GM19035 (cell line): ENCODE measurements around the gene SGCA.

Source experiments
- ATAC-seq: cut with Tn5 transposase; IDR thresholded peaks from one replicate; pipeline ENCODE4 v1.9.1; 2021; ENCODE audit not compliant: unreplicated experiment

The SGCA gene

DNA sequence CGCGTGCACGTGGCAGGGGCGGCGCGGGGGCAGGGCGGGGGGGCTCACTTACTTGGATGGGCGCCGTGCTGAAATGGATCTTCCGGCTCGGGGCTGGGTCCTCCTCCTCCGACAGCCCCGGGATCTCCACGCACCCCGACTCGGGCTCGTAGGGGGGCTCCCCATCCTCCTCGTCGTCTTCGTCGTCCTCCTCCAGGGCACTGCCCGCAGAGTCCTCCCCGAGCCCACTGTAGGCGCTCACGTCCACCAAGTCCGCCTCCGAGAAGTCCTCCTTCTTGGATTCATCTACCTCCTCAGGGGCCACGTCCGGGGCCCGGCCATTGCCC lies 16.8 kb upstream of the SGCA start:
- peak; percentile 8 for ATAC-seq

DNA sequence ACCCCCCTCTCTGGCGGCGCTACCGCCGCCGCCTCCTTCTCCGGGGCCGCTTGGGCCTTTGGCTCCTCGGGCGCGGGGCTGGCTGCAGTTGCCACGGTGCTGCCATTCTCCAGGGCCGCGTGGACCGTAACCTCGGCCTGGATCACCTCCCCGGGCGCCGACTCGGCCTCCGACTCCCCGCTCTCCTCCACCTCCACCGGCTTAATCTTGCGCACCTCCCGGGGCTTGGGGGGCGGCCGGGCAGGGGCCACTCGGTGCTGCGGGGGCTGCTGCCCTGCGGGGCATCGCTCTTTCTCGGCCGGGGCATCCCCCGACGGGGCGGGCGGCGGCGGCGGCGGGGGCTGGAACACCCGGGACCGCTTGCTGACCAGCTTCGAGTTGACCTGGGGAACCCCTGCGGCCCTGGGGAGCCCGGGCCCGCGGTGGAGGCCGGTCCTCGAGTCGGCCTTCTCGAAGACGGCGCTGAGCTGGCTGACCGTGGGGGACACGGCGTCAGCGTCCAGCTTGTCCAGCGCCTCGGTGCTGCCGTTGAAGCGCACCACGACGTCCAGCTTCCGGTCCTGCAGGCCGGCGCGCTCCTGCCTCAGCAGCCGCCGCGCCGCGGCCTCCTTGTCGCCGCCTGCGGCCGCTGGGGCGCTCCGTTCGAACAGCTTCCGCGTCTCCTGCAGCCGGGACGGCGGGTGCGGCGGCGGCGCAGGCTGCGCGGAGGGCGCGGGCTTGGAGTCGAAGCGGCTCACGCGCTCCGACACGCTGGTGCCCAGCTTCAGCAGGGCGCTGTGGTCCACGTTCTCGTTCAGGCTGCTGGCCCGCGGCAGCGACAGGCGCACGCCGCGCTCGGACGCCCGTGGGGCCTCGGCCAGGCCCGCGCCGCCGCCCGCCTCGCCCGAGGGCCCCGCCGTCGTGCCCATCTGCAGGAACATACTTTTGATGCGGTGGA lies 16.1 kb upstream of the SGCA start:
- ATAC-seq, result no peak

DNA sequence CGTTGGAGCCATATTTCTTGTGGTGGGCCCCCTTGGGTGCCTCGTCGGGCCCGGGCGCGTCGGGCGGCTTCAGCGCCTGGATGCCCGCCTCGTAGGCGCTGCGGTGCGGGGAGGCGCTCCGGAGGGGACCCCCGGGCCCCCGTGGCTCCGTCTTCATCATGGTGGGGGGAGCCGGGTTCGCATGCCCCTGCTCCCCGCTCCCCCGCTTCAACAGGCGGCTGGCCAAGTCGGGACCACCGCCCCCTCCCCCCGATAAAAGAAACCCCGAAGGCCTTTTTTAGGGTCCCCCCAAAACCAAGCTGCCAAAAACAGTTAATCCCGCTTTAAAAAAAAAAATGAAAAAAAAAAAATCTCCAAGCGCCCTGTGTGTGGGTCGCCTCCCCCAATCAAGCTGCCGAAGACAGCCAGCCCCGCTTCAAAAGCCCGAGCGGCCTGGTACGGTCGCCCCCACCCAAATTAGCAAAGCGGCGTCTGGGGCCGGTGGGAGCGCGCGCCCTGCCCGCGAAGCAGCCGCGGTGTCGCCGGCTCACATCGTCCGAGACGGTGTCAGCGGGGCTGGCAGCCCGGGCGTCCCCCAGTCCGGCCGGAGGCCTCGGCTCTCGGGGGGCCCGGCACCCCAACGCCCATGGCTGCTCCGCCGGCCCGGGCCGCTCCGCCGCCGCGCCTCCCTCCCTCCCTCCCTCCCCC lies 15.3 kb upstream of the SGCA start, which contains the start of gene PPP1R9B:
TSS of gene PPP1R9B (minus strand) at position 324 of the 687 bp plus-strand sequence. CDS start at position 160, 164 bp downstream.
- no peak for ATAC-seq

DNA sequence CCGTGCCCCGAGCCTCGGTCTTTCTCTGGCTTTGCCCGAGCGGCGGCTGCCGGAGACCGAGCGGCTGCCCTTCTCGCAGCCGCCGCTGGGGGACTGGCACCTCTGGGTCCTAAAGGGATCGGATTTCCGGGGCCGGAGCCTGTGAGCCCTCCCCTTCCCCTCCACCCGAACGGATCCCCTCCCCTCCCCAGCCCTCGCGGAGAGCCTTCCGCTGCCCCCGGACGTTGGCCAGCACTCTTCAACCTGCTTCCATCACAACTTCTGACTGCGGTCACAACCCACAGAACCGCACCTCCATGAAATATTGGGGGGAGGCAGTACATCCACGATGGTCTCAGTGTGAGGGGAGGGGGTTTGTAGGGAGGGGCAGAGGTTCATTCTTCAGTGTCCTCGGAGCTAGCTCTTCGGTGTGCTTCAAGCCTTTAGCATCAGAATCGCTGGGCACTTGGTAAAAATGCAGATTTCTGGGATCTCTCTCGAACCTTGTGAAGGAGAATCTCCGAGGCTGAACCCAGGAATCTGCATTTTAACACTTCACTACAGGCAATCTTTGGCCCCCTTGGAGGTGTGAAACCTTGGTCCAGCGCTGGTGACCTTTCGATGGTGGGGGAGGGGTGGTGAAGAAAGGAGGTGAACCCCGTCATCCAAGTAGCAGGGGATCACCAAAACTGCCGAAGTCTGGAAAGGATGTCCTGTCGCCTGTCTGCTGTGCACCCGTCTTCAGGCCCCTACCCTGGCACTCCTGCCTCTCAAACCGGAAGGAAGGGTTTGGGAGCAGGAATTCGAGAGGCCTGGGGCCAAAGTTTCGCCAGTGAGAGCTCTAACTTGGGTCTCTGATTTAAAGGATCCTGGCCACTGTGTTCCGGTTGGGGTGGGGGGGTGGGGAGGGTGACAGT lies 14.5 kb upstream of the SGCA start:
- ATAC-seq, result peak; percentile 31

DNA sequence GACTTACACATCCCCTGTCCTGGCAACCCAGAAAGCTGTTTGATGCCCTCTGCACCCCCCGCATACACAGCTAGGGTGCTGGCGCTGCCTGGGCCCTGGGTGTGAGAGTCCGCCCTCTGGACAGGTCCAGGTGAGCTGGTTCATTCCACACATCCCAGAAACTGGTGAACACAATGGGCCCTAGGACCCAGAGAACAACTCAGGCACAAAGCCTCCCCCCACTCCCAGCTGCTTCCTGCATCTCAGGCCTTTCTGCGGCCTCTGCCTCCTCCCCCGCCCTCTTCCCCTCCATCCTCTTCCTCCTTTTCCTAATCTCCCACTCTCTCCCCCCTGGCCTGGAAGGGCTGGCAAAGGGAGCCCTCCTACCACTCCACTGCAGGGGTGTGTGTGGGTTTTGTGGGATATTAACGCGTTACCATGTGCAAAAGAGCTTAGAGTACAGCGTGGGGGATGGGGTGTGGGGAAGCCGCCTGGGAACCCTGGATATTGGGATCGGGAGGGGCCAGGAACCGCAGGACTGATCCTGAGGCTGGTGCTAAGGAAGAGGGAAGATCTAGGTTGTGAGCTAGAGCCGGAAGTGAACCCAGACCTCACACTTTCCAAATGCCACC lies 13.8 kb upstream of the SGCA start:
- no peak for ATAC-seq

DNA sequence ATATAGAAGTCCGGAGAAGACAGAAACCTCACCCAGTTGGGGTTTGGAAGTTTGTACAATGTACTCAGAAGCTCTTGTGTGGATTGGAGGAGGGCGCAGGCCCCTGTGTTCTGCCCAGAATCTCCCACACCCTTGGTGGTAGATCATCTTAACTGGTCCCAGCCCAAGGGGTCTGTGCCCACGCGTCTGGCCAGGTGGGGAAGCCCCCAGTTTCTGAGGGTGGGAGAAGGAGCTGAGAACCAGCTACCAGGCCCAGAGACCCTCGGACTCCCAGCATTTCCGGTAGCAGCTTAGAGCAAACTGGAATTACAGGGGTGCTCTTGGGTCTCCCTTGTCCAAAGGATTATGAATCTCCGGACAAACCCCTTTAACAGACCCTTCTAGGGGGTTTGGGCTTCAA lies 13.1 kb upstream of the SGCA start:
- no peak for ATAC-seq

DNA sequence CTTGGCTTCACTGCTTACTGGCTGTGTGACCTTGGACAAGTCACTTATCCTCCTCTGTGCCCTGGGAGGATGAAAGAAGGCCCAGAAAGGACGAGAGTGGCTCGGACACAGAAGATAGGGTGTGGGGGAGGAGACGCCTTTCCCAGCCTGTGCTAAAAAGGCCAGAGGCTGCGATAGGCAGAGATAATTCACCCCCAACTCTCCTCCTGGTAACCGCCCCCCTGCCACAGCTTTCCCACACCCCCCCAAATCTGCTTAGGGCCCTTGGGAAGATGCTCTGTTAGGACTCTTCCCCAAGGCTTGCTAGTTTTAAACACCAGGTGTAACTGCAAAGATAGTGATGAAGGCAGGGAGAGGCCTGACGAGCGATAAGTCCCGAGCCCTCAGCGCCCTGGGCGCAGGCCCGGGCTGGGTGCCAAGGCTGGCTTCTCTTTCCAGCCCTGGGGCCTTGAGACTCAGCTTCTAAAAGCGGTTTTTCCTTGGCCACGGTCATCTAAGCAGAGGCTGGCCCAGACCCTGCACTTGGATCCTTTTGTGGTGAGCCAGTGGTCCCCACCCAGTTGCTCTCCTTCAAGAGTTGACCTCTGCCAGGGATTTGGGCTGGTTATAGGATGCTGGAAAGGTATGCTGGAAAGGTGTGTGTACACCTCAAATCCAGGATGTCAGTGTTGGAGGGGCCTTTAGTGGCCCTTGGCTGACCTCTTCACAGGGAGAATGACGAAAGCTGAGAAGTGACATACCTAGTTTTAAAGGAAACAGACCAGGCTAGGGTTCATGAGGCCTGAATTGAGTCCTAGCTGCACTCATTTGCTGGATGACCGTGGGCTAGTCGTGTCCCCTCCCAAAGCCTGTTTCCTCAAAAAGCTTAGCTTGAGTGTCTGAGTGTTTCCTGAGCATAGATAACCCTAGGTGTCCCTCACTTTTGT lies 11.9 kb upstream of the SGCA start:
- no peak for ATAC-seq

DNA sequence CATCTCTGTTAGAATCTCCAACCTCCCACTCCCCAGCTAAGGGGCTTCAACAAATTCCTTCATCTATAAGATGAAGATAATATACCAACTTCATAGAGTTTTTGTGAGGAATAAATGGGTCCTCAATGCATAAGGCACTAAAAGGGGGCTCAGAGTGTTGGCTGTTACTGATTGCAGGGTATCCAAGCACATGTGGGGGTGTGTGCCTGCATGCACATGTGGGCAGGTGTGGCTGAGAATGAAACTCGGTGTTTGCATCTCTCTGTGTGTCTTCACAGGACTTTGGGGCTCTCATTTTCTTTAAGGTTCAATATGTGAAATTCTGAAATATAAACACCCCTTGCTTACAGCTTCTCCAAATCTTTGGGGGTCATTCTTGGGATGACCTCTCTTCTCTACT lies 11.2 kb upstream of the SGCA start:
- ATAC-seq, result no peak

DNA sequence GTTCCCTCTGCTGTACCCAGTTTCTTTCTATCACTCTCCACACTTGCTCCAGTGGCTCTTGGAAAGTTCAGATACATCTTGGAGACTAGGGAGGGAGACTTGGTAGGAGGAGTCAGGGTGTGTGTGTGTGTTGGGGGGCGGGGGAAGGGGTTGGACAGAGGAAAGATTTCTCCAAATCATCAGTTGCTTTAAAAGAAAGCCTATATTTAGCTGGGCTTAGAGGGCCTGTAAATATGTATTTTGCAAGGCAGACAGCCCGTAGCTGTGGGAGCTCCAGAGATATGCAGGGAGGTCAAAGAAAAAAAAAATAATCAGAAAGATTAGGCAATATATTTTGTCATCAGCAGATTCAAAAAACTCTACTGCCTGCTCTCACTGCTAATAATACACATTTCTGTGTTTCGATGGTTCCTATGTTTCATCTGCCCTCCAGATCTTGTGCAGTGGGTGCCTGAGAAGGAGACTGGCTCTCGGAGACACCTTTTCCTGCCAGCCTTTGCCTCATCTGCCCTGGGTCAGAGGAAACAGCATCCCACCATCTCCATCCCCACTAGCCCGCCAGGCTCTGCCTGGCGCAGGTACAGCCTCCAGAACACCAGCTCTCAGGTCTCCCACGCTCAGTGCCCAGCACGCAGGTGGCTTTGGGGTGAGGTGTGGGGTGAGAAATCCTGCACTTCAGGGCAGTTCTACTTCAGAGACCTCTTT lies 10.5 kb upstream of the SGCA start:
- ATAC-seq, result no peak

DNA sequence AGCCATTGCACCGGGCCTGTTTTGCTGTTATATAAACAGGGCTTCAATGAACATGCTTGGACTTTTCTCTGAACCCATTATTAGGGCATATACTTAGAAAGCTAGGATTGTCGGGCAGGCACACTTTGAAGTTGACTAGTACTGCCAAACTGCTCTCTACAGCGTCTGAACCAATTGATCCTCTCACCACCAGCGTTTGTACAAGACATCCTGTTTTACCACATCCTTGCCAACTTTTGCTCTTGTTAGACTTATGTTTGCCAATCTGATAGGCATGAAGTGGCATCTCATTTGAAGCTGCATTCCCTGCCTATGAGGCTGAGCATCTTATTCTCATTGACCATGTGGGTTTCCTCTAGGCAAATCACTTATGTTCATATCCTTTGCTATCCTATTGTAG lies 7.9 kb upstream of the SGCA start:
- ATAC-seq, result no peak

DNA sequence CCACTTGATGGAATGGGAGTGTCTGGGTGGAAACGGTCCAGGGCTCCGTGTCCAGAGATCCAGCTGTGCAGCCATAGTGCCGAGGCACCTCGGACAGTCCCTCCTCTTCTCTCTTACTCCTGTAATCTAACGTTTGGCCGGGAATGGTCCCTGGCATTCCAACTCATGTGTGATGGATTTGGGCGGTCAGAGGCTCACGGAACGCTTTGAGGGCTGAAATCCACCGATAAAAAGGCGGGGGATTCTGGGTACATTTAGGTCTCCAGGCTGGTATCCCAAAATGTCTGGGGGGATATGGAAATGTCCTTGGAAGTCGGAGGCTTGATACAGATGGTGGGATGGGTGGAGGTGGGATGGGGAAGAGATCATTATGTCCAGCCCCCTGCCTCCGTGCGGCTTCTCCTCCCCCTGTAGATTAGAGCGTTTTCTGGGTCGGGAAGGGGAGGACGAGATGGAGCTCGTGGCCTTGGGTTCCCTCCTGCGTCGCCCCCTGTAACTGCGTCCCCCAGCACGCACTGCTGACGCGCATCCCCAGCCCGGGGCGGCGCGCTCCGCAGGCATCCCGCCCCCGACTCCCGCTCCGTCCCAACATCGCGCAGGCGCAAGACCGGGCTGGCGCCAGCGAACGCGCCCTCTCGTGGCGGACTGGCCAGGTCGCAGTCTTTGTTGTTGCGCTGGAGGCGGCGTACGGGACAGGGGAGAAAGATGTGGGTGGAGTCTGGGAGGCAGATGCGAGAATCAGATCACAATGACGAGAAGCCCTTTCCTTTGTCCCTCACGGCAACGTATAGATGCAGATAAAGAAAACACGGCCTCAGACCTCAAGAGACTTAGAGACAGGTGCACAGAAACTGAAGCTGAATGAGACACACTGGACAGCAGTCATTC lies 4.5 kb upstream of the SGCA start:
- peak; percentile 87 for ATAC-seq

DNA sequence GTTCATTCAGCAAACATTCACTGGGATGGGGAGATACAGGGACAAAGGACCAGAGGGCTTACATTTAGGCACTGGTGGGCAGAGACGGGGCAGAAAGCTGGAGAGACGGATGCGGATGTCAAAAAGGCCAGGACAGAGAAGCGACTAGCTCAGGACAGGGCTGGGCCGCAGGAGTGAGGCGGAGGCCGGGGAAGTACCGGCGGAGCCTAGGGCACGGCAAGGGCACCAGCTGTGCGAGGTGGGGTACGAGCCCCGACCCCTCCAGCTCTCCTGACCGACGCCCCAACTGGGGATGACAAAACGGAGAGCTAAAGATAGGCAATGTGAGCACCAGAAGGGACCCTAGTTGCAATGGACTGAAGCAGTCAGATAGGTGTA lies 3.9 kb upstream of the SGCA start:
- no peak for ATAC-seq

DNA sequence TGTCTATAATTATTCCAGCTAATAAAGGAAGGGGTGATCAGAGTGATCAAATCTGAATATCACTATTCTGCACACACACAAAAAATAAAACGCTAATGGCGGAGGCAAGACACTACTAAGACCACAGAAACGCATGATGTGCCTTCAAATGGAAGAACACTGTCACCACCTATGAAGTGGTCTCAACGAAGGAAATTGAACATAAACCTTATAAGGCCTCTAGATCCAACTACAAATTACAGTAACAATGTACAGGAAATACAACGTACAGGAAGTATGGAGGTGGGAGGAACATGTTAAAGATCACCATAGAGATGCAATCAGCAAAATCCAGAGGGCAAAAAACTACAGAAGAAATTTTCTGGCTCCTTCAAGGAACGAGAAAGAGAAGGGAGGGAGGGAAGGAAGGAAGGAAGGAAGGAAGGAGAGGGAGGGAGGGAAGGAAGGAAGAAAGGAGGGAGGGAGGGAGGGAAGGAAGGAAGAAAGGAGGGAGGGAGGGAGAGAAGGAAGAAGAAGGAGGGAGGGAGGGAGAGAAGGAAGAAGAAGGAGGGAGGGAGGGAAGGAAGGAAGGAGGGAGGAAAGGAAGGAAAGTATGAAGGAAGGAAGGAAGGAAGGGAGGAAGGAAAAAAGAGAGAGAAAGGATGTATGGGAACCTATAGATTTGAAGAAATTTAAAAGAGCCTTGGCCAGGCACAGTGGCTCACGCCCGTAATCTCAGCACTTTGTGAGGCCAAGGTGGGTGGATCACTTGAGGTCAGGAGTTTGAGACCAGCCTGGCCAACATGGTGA lies 3.1 kb upstream of the SGCA start:
- ATAC-seq, result no peak

DNA sequence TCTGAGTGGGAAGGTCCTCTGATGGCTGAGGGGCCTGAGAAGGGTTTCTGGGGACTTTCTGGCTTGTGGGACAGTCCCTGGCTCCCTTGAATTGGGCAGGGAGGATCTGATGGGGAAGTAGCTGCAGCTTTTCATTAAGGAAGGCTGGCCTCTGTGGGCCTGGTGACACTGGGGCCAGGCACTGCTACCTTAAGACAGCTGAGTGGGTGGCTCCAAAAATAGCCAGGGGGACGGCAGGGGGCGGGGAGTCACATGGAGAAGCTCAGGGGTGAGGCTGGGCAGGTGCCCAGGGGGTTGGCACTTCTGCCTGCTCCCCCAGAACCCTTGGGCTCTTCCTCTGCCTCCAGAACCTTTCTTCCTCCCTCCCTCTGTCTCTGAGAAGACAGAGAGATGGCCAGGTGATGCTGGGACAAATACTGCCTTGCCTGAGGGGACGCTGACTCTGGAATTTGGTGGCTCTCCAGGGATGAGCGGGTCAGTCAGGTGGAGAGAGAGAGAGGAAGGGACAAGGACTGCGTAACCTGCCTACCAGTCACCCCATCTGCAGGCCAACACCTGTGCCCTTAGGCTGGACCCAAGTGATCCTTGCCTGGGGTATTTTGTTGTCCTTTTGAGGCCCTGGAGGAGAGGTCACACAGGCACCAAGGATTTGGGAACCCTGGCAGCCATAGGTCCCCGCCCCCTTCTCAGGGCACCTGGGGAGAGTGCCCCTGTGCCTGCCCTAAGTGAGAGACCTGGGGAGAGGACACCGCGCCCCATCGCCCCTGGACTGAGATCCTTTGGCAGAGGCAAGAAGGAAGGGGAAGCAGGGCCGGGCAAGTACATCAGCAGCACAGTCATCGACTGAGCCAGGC lies 1.7 kb upstream of the SGCA start:
- ATAC-seq, result no peak

DNA sequence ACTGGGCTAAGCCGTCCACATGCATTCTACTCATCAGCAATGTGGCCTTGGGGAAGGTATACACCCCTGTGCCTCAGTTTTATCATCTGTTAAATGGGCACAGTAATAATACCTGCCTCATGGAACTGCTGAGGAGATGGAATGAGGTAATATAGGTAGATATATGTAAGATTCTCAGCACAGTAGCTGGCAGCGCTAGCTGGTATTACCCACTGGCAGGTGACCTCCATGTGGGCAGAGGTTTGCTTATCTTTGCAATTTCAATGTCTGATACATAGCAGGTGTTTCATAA lies 1.2 kb upstream of the SGCA start:
- ATAC-seq, result no peak

DNA sequence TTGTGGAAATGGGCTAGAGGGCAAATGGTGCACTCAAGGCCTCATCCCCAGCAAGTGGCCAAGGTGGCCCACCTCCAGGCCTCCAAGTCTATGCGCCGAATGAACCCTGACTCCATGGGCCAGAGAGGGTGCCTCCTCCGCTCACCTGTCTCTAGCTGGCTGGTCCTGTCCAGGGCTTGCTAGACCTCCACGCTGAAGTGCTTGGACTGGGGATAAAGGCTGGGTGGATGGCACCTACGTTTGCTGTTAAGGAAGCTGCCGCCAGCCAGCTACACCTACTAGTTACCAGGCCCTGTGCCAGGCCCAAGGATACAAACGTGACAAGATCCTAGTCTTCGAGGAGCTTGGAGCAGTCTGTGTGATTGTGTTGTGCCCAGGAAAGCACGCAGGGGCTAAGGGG lies 739 bp upstream of the SGCA start:
- no peak for ATAC-seq

DNA sequence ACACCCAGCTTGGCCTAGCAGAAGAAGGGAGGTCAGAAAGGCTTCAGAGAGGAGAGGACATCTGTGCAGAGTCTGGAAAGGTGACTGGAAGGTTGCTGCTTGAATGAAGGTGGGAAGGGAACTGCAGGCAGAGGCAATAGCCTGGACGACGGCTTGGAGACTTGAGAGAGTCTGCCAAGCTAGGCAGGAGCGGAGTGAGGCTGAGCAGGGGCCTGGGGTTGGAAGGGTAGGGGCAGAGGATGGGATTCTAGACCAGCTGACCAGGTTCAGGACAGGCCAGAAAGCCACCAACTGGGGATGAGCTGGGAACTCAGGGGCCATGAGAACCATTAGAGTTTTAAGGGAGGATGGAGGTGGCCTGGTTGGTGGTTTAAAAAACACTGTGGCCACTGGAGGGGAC lies 339 bp upstream of the SGCA start:
- no peak for ATAC-seq
